OCI-LY7 (cell line): ENCODE data around the gene DAZAP1.

ENCODE experiments used
- EZH2phosphoT487 ChIP-seq: fragments of 200-600 bp; sonication (generic); IDR thresholded peaks from 2 replicates; pipeline ENCODE4 v1.6.1; 2018; ENCODE audit warnings: low read depth, borderline replicate concordance, mild to moderate bottlenecking, mixed run types, antibody characterized with exemption, low read length, moderate library complexity, mixed read lengths
- TF ChIP-seq, protein P1 (sequence below): fragments of 200-600 bp; sonication (generic); conservative IDR thresholded peaks from 2 replicates; pipeline ENCODE4 v1.5.1; 2014; ENCODE audit warnings: mild to moderate bottlenecking, antibody characterized with exemption, low read length, moderate library complexity, mixed read lengths

DNA sequence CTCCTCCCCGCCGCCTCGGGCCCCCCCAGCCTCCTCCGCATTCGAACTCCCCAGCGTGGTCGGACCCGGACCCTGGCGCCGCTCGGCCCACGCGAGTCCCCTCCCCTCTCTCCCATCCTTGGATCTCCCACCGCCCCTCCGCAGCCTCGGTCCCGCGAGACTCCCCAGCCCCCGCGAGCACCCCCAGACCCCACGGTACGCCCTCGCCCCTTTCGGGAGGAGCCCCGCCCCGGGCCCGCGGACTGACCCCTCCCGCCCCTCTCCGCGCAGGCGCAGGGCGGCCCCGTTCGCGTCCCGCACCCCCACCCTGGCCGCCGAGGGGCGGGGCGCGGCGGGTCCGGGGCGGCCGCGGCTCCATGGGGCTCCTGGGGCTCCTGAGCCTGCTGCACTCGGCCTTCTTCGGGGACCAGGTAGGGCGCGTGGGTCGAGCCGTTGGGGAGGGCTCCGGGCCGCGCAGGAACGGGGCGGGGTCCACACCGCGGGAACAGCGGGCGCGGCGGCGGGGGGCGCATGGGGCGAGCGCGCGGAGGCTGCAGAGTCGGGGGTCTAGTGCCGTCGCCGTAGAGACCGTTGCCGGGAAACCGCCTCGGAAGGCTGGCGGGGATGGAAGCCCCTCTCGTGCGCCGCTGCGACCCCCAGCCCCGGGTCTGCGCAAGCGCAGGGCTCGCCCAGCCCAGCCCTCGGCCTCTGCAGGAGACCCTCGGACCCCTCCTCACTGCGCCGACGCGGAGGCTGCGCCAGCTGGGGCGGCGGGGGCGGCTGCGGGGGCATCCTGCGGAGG is 38.7 kb downstream of the DAZAP1 start:
- TF ChIP-seq, protein P1, sequence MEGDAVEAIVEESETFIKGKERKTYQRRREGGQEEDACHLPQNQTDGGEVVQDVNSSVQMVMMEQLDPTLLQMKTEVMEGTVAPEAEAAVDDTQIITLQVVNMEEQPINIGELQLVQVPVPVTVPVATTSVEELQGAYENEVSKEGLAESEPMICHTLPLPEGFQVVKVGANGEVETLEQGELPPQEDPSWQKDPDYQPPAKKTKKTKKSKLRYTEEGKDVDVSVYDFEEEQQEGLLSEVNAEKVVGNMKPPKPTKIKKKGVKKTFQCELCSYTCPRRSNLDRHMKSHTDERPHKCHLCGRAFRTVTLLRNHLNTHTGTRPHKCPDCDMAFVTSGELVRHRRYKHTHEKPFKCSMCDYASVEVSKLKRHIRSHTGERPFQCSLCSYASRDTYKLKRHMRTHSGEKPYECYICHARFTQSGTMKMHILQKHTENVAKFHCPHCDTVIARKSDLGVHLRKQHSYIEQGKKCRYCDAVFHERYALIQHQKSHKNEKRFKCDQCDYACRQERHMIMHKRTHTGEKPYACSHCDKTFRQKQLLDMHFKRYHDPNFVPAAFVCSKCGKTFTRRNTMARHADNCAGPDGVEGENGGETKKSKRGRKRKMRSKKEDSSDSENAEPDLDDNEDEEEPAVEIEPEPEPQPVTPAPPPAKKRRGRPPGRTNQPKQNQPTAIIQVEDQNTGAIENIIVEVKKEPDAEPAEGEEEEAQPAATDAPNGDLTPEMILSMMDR = no peak
- no peak for TF ChIP-seq EZH2phosphoT487
